Measurements from ENCODE around the gene LRMDA.
"Not testable (repeated sequence)": the region's sequence is repeated elsewhere in the genome, so short reads cannot be mapped to it uniquely, and the experiment has no call there.

The LRMDA gene

DNA sequence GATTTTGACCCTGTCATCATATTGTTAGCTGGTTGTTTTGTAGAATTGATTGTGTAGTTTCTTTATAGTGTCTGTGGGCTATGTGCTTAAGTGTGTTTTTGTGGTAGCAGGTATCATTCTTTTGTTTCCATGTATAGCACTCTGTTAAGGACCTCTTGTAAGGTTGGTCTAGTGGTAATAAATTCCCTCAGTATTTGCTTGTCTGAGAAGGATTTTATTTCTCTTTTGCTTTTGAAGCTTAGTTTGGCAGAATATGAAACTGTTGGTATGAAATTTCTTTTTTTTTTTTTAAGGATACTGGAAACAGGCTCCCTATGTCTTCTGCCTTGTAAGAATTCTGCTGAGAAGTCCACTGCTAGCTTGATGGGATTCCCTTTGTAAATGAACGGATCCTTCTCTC is 1073.4 kb downstream of the LRMDA start:
- DNase-seq (ENCODE audit: low spot score) (no peak), FAIRE-seq (no peak)

DNA sequence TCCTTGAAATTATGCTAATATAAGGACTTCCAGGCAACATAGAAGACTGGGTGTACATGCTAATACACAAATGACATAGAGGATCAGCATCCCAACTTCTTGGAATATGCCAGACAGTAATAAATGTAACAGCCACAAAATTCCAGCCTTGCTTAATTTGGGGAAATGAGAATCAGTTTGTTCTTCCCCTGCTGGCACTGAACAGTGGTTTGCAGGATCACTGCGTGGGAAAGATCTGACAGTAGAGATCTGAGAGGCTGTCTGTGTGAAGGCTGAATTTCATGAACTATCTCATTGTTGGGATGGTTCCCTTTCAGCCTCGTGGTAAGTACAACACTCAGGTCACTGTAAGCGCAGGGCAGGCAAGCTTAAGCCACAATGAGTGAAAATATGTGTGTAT is 1078.0 kb downstream of the LRMDA start:
- DNase-seq (ENCODE audit: low spot score) (no peak), FAIRE-seq (peak; percentile 20)

DNA sequence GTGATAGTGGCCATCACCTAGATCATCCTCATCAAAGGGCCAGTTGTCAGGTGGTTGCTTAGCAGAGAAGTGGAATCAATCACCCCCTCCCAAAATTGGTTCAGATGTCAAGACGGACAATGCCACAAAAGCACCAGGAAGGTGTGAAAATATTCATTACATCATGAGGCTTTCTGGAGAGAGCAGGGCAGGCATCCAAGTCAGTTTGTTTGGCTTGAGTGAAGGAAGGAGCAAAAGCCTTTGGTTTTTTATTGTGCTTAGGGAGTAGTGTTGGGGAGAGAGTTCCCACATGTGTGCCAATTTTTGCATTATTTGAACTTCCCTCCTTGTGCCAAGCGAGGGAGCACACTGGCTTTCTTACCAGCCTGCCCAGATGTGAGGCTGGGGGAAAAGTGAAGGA is 1082.9 kb downstream of the LRMDA start:
- FAIRE-seq (peak; percentile 63), DNase-seq (ENCODE audit: low spot score) (no peak)

DNA sequence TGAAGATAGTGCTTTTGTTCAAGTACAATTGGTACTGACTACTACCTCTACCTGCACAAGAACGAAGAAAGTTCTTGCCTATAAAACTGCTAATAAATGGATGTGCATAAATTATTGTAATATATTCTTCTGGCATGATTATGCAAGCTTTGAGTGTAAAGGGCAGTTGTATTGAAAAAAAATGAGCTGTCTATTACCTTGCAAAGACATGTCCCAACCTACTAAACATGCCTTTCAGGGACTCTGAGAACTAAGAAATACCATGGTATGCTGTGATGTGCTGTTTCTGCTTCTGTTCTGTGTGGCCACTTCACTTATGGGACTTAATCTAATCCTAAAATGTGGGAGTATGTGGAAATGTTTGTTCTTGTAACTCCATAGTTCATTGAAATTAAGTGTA is 1083.4 kb downstream of the LRMDA start:
- FAIRE-seq, result no peak

DNA sequence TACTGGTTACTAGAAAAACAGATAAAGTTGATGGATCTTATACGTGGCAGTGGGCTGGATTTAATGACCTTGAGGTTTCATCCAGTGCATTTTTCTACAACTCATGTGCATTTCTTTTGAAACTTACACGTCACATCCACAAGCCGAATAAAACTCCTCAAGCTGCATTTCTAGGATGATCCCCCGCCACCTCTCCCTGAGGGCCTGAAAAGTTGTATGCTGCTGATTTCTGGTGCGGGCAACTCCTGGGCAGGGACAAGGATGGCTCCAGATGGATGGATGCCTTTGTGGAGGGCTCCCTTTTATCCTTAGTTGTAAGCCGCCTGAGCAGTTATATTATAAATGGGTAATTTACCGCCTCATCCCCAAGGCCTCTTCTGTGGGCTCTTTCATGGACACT is 1091.1 kb downstream of the LRMDA start:
- FAIRE-seq (no peak), DNase-seq (ENCODE audit: low spot score) (no peak)

More for the DNA sequence above, 1083.4 kb downstream of the LRMDA start:
- no peak for DNase-seq (ENCODE audit: low spot score)

DNA sequence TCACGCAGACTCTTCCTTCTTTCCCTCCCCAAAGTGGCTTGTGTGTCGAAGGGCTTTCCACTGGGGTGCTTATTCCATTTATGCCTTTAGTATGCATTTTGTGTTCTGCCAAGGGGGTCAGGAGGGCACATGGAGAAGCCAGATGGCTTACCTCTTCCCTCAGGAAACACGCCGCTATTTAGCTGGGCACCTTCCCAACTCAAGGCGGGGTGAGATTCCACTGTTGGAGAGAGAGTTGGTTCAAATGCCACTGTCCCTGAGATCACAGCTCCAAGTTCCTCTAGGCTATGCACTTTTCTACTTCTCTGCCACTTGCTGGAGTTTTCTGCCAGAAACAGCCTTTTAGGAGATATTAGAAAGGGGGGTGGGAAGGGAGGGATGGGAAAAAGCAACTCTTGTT is 1091.8 kb downstream of the LRMDA start:
- DNase-seq (ENCODE audit: low spot score) (no peak), FAIRE-seq (no peak)

DNA sequence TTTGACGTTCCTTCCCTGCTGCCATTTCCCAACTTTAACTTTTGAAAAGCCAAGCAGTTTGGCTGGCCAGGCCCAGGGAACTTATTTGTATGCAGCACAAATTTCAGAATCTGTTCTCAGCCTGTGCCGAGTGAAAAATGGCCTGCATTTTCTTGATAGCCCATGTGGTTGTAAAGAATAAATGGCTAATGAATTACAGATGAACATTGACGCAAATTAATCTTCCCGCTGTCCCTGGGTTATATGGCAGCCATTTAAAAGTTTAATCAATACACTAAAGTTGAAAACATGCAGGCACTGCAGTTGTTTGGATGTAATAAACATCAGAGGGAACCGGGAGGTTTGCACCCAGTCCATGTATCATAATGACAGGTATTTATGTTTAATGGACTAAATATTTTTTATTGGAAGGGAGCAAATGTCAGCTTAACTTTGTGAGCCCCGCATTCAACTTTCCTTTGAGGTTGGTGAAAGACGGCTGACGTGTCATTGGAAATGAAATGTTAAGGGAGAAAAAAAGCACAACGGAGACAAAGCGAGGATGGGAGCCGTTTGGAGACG is 1092.4 kb downstream of the LRMDA start:
- DNase-seq (ENCODE audit: low spot score), result no peak
- no peak for FAIRE-seq

DNA sequence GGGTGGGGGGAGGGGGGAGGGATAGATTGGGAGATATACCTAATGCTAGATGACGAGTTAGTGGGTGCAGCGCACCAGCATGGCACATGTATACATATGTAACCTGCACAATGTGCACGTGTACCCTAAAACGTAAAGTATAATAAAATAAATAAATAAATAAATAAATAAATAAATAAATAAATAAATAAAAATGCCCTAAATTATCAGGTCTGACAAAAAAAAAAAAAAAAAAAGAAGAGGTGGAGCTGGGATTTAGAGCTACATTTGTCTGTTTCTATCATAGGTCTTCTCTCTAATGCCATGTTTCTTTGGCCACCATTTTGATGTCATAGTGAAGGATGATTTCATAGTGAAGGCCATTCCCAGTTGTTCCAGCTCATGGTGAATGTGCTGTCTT is 1095.4 kb downstream of the LRMDA start:
- DNase-seq (ENCODE audit: low spot score); FAIRE-seq: not testable (repeated sequence)

DNA sequence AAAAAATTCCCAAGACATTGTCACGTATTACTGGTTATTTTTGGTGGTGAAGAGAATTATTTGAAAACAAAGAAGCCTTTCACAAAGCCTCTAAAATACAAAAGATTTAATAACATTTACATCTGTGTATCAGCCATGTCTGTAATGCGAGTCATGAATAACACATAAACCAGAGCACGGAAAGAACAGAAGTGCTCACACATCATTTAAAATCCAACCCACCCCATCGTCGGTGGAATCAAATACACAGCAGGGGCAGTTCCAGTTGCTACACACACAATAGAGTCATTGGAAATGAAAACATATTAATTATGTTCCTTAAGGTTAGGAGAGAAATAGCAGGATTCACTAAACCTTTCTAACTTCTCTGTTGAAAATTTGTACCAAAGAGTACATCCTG is 1108.9 kb downstream of the LRMDA start:
- FAIRE-seq (no peak), DNase-seq (ENCODE audit: low spot score) (no peak)

DNA sequence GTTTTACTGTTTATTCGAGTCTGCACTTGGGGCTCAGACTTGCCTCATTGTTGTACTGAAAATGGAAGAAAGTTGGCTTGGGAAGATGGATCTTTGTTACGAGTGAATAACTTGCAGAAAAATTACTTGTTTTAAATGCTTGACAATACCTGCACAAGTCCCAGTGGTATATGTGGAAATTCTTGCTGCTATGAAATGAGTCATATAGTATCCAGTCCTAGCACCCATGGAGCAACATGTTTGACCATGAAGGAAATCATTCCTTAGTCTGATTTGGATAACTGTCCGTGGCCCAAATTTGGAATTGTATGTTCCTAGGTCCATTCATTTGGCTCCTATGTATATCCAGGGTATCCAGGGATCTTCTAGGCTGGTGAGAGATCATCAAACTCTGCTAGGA is 1109.4 kb downstream of the LRMDA start:
- DNase-seq (ENCODE audit: low spot score) (no peak), FAIRE-seq (no peak)

DNA sequence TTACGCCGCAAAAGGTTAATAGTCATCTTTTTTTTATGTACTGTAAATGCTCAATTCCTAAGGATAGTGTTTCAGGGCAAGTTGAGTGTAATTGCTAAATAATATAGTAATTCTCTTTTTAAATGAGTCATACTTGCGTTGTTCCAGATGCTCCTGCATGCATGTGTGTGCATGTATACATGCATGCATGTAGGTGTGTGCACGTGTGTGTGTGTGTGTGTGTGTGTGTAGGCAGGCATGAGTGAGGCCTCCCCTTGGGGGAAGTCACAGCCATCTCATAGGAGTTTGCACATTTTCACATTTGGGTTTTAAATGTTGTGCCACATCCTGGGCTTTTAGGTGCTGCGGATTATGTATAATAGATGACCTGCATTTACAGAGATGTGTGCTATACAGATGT is 1110.4 kb downstream of the LRMDA start:
- FAIRE-seq, result no peak
- no peak for DNase-seq (ENCODE audit: low spot score)

DNA sequence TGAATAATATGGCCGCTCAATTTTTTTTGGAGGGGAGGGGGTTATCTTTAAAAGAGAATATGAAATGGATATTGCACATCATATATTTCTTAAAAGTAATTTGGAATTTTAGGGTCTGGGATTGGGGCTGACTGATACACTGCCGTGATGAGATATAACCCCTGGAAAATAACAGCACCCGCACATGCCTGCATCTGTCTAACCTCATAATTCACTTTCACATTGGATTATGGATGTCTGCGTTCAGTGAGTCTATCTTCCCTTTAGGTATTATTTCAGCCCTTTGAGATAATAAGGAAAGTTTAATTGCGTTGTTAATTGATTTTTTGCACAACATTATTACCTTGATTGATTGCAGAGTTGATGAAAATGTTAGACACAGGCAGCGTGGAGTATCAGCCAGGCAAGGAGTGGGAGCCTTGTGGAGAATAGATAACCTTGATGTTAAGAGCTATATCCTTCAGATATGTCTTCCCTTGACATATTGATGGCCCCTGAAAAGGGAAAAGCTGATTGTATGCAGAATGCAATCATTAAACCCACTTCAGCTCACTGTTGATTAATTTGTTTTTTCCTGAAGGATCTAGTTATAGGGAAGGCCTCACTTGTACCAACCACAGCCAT is 1111.0 kb downstream of the LRMDA start:
- FAIRE-seq (no peak), DNase-seq (ENCODE audit: low spot score) (no peak)

DNA sequence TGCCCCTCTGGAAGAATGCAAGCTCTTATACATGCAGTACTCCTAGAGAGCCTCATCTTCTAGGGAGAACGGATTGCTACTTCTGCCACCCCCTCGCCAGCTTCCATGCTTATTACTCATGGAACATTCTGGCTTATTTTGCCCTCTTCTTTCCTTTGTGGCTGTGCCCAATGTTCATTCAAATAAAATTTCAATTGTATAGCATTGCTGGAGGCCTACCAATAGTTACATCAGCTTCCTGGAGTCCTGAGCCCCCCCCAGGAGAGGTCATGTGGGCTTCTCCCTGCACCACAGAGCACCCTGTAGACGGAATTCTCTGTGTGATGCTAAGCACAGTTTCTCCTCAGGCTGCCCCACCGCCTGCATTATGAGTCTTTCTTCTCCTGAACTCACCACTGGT is 1112.2 kb downstream of the LRMDA start:
- no peak for FAIRE-seq
- peak; percentile 34 for DNase-seq (ENCODE audit: low spot score)

DNA sequence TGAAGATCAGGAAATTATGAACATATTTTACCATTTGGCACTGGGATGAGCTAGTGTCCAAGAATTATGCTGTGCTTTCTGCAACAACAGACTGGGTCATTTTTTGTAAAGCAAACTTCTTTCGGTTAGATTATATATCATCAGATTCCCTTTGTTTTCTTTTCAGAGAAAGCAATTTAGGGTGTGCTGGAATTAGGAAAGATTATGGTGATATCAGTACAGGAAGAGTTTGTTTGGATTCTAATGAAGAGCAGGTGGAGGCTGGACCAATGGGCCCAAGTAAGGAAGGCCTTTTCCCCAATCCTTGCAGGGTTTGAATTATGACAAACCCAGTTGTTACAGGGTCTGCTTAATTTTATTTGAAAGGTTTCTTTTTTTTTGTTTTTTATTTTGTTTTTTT is 1113.4 kb downstream of the LRMDA start:
- FAIRE-seq (no peak), DNase-seq (ENCODE audit: low spot score) (no peak)

DNA sequence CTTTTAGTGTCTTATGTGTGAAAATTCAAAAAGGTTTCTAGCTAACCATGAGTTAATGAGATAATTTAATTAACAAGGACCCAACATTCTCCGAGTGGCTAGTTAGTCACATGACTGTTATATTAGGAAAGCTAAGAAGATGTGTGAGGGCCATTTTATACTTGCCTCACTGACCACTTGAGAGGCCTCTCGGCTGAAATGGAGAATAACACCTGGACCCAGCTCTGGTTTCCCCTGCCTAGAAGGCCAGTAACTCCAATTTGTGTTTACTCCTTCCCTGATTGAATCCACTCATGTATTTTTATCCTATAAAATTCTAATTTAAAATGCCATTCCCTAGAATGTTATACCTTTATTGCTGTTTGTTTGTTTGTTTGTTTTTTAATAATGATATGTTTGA is 1115.0 kb downstream of the LRMDA start:
- DNase-seq (ENCODE audit: low spot score) (no peak), FAIRE-seq (no peak)

DNA sequence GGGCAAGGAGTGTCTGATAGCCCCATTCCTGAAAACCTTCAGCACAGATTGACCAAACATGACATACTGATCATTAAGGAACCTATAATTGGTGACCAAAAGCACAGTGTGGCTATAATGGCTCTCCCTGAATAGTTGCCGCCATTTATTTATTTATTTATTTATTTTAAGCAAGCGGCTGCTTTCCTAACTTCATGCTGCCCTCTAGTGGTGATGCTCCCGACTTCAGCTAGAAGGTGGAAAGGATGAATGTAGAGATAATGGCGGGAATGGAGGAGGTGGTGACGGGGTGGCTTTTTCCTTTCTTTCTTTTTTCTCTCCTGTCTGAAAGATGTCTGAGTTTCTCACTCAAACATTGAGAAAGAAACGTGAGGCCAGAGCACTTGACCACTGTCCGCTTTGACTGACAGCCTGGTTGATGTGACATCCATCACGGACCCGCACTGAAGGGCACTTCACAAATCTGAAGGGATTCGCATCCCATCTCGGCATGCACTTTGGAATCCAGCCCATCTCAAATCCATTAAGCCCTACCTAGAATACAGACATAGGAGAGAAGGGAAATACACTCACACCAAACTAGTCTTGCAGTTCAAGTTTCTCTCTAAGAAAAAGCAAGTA is 1116.0 kb downstream of the LRMDA start:
- peak; percentile 66 for FAIRE-seq
- peak; percentile 70 for DNase-seq (ENCODE audit: low spot score)

DNA sequence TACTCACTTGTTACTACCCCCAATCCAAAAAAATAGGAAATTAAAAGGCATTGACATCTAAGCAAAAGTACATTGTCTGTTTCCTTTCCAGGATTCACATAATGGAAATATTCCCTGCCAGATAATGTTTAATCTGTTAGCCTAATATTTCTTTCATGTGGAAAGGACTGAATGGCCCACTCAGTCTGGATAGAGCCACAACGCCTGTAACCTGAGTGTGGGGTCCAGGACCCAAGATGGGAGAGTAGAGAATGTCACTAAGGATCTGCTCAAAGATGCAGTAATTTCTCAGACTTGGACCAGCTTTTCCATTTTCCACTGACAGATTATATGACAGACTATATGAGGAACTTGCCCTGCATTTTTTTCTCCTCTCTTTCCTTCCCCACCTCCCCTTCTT is 1117.3 kb downstream of the LRMDA start:
- DNase-seq (ENCODE audit: low spot score) (no peak), FAIRE-seq (no peak)

DNA sequence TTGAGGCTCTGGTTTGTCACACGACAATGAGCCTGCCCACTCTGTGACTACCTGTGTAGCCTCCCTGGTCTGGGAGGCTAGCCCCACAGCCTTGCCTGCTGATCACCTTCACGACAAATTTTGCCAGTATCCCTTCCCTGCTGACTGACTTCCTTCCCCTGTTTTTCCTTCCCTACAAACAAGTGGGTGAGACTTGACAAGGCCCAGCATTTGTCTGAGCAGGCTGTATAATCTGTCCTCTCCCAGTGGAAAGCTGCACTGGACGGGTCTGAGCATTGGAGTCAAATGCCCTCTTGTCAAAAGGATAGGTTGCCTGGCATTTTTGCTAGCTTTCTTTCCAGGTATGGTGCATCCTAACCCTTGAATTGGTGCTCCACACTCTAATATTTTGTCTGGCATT is 1117.7 kb downstream of the LRMDA start:
- no peak for FAIRE-seq

DNA sequence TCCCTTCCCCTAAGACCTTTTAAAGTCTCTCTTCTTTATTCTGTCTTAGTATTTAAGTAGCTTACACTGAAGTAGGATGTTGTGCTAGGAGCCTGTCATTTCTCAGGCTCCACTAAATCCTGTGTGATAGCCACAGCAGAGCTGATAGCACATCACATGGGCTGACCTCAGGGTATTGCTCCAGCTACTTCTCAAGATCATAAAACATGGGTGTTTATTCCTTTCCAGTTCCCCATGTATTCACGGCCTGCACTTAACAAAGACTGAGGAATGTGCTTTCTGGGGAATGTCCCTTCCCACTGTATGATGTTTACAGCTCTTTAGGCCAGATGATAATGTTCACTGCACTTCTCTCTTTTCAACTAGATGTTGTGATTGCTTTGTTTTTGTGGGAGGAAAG is 1119.4 kb downstream of the LRMDA start:
- no peak for DNase-seq (ENCODE audit: low spot score)
- FAIRE-seq, result no peak

More for the DNA sequence above, 1117.7 kb downstream of the LRMDA start:
- DNase-seq (ENCODE audit: low spot score), result no peak

DNA sequence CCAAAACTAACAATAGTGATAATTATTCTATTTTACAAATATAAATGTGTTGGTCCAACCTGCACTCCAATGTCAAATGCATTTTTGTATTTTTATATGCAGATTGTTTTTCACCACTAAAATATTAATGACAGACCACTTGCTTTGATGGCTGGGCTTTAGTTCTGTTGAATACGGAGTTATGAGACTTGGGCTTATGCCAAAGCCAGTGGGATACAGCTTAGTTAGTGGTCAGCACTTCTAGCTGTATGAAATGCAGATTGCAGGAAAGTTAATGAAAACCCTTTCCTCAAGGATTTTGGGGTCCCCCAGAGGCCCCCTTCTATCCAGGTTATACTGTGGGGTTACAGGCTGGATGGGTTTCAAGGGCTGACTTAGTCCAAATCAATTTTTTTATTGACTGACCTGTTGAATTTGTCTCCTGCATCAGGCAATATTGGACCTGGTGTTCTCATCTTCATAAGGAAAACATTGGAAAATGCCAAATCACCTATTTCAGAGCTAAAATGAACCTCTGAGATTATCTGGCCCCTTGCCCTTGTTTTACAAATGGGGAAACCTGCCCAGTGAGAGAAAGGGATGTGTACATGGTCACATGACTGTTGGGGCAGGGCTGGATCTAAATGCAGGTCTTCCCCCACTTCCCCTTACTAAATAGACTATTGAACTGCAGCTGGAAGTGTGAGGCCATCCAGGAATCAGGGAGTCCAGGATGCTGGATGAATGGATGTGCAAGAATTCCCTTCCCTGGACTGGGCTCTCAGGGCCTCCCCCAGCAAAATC is 1120.9 kb downstream of the LRMDA start:
- FAIRE-seq, result no peak
- DNase-seq (ENCODE audit: low spot score), result no peak

DNA sequence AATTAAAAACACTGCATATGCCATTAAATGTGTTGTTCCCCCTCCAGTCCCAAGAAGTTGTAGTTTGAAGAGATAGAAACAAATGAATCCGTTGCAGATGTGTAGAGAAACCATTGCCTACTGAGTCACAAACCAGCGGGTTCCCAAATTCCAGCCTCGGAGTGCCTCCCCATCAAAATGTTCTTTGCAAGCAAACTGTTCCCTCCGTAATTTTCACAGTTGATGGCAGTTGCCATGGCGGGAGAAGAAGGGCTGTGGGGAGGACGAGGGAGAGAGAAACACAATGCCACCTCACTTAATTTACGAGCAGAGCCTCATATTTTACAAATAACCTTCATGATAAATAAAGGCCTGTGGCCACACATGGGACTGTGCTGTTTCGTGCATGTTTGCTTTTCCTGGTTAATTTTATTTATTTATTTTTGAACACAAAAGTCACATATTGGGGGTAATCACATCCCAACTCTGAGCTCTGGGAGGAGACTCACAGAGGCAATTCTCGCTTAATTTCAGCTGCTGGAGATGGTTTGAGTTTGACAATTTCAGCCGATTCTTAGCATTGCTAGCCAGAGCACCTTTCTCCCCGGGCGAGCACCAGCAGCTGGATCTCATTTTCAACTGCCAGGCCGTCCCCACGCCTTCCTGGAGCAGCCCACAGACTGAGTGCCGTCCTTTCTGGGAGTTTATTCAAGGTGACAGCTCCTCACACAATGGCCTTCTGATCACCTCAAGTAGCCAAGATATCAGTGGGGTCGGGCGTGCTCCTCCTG is 1122.0 kb downstream of the LRMDA start:
- DNase-seq (ENCODE audit: low spot score), result no peak
- FAIRE-seq, result no peak

DNA sequence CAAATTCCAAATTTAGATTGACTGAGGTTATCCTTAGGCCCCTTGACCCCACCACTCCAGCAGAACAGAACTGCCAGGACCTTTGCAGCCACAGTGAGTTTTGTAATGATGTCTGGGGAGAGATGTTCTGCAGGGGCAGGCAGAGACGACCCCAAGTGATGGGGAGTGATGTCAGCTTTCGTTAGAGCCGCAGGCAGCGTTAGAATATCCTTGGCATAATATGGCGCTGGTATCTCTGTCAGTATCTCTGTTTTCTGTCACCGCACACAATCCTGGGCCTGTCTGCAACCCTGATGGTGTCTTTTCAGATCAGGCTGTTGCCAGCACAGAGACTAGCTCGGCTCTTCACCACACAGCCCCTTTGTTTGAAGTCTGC is 1122.6 kb downstream of the LRMDA start:
- no peak for DNase-seq (ENCODE audit: low spot score)
- no peak for FAIRE-seq

All from urothelium cell line (cell line).